ENCODE data around the gene KLK6. TPM values are rescaled to one million over a fixed set of nuclear protein-coding genes. Genes with fewer than 3 reads are reported as not detected.
"Not testable (repeated sequence)": the region's sequence is repeated elsewhere in the genome, so short reads cannot be mapped to it uniquely, and the experiment has no call there.

KLK6 gene
- total RNA-seq, 1 donor from 2014 or later, result not detected

DNA sequence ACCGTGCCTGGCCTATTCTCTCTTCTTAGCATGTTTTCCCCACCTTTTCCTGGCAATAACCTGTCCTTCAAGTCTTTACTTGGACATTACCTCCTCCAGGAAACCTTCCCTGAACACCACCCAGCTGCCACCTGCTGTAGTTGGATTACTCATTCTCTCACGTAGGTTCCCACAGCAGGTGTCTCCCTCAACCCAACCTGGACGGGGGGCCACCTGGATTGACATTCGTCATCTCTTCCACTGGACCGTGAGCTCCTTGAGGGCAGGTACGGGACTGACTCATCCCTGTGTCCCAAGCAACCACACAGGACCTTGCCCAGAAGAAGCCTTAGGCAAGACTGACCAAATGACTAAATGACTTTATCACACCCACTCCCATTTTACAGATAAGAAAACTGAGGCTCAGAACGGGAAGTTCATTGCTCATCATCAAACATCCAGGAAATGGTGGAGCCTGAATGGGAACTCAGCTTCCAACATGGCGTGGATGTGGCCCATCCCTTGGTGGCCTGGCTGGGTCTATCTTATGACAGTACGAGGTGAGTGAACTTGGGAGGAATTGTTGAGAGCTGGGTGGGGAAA lies 3.5 kb upstream of the KLK6 start:
- Mint-ChIP-seq H3K9me3 (ENCODE audit: low read depth) (peaks cover 3% of the 10 kb centered on the region), H3K4me1 (ENCODE audit: low read depth) (no peaks in the 10 kb centered on the region), H3K27me3 (ENCODE audit: low read depth) (peaks cover 17% of the 10 kb centered on the region), H3K4me3 (ENCODE audit: unreplicated experiment) (no peak overlapping the region), H3K27ac (ENCODE audit: unreplicated experiment) (no peak overlapping the region), H3K36me3 (ENCODE audit: low read depth) (no peaks in the 10 kb centered on the region)
- TF ChIP-seq, protein P1, sequence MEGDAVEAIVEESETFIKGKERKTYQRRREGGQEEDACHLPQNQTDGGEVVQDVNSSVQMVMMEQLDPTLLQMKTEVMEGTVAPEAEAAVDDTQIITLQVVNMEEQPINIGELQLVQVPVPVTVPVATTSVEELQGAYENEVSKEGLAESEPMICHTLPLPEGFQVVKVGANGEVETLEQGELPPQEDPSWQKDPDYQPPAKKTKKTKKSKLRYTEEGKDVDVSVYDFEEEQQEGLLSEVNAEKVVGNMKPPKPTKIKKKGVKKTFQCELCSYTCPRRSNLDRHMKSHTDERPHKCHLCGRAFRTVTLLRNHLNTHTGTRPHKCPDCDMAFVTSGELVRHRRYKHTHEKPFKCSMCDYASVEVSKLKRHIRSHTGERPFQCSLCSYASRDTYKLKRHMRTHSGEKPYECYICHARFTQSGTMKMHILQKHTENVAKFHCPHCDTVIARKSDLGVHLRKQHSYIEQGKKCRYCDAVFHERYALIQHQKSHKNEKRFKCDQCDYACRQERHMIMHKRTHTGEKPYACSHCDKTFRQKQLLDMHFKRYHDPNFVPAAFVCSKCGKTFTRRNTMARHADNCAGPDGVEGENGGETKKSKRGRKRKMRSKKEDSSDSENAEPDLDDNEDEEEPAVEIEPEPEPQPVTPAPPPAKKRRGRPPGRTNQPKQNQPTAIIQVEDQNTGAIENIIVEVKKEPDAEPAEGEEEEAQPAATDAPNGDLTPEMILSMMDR (IDR thresholded peaks at IDR 0.05), result no peak
- no peak for DNase-seq (ENCODE audit: low spot score)

GRCh38 chr19:50969810-50970209 lies 419 bp upstream of the KLK6 start:
- not testable (repeated sequence) for H3K4me3 Mint-ChIP-seq (ENCODE audit: unreplicated experiment); DNase-seq (ENCODE audit: low spot score); H3K4me1 Mint-ChIP-seq (ENCODE audit: low read depth); H3K36me3 Mint-ChIP-seq (ENCODE audit: low read depth); H3K27ac Mint-ChIP-seq (ENCODE audit: unreplicated experiment); H3K9me3 Mint-ChIP-seq (ENCODE audit: low read depth)
- peaks cover 15% of the 10 kb centered on the region for H3K27me3 Mint-ChIP-seq (ENCODE audit: low read depth)

DNA sequence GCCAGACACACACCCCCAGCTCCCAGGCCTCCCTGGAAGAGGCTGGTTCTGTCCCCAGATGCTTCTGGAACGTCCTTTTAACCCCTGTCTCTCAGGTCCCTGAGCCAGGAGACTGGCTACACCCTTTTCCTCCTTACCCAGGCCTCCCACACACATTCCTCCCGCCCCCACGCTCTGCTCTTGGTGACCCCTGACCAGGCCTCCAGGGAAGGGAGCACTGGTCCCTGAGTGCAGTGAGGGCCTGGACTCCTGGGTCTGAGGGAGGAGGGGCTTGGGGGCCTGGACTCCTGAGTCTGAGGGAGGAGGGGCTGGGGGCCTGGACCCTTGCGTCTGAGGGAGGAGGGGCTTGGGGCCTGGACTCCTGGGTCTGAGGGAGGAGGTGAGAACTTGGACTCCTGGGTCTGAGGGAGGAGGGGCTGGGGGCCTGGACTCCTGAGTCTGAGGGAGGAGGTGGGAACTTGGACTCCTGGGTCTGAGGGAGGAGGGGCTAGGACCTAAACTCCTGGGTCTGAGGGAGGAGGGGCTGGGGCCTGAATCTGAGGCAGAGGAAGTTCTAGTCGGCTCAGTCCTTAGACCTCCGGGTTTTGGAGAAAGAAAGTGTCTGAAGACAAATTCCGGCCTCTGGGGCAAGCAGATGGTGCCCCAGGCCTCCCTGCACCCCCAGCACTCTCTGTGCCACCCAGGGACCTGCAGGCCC lies 527 bp downstream of the KLK6 start:
- no peak for DNase-seq (ENCODE audit: low spot score)
- no peaks in the 10 kb centered on the region for H3K36me3 Mint-ChIP-seq (ENCODE audit: low read depth)
- TF ChIP-seq, protein P1 (IDR thresholded peaks at IDR 0.05), result no peak
- H3K9me3 Mint-ChIP-seq (ENCODE audit: low read depth), result no peaks in the 10 kb centered on the region
- no peak overlapping the region for H3K4me3 Mint-ChIP-seq (ENCODE audit: unreplicated experiment)
- no peaks in the 10 kb centered on the region for H3K4me1 Mint-ChIP-seq (ENCODE audit: low read depth)
- peaks cover 13% of the 10 kb centered on the region for H3K27me3 Mint-ChIP-seq (ENCODE audit: low read depth)
- H3K27ac Mint-ChIP-seq (ENCODE audit: unreplicated experiment), result no peak overlapping the region

GRCh38 chr19:50967929-50968715 lies 1.3 kb downstream of the KLK6 start:
- no peak for DNase-seq (ENCODE audit: low spot score)
- Mint-ChIP-seq H3K9me3 (ENCODE audit: low read depth) (peaks cover under 1% of the 10 kb centered on the region), H3K4me1 (ENCODE audit: low read depth) (no peaks in the 10 kb centered on the region), H3K27me3 (ENCODE audit: low read depth) (peaks cover 13% of the 10 kb centered on the region), H3K27ac (ENCODE audit: unreplicated experiment) (no peak overlapping the region), H3K36me3 (ENCODE audit: low read depth) (no peaks in the 10 kb centered on the region), H3K4me3 (ENCODE audit: unreplicated experiment) (no peak overlapping the region)
- TF ChIP-seq, protein P1 (IDR thresholded peaks at IDR 0.05), result no peak

DNA sequence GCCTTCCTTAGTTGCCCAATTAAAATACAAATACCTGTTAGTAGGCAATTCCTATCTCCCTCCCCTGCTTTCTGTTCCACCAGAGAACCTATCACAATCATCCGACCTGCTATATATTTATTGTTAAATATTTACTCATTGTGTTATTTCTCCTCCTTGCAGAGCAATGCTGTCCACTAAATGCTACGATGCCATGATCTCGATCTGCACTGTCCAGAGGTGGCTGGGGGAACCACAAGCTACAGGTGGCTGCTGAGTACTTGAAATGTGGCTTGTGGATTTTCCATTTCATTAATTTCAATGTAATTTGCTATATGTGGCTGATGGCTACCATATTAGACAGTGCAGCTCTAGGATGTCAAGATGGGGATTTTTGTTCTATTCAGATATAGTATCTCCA lies 5.1 kb downstream of the KLK6 start:
- no peak overlapping the region for H3K27ac Mint-ChIP-seq (ENCODE audit: unreplicated experiment)
- DNase-seq (ENCODE audit: low spot score), result no peak
- no peaks in the 10 kb centered on the region for H3K4me1 Mint-ChIP-seq (ENCODE audit: low read depth)
- H3K27me3 Mint-ChIP-seq (ENCODE audit: low read depth), result peaks cover 4% of the 10 kb centered on the region
- TF ChIP-seq, protein P1 (IDR thresholded peaks at IDR 0.05), result no peak
- no peak overlapping the region for H3K4me3 Mint-ChIP-seq (ENCODE audit: unreplicated experiment)
- H3K9me3 Mint-ChIP-seq (ENCODE audit: low read depth), result peaks cover 20% of the 10 kb centered on the region
- H3K36me3 Mint-ChIP-seq (ENCODE audit: low read depth), result peaks cover 3% of the 10 kb centered on the region
